ENCODE measurements around the gene PRKAB2. TPM values are rescaled to one million over a fixed set of nuclear protein-coding genes. Genes with fewer than 3 reads are reported as not detected.

Gene PRKAB2
- 10 to 100 TPM; 16.6 to 27.2 (median 20.2) TPM for total RNA-seq
- long read RNA-seq, donor 1, full-length matches to known transcripts, result 3 of 12 reads
- long read RNA-seq, donor 1, partial matches to known transcripts, result 2 of 12 reads
- long read RNA-seq, donor 1, other reads (novel, unspliced or antisense), result 7 of 12 reads
- long read RNA-seq, donor 2, partial matches to known transcripts, result 7 of 8 reads
- long read RNA-seq, donor 2, other reads (novel, unspliced or antisense), result 1 of 8 reads

GRCh38 chr1:147172168-147173016, at the start of gene PRKAB2:
TSS of gene PRKAB2 (minus strand) at chr1:147172470. CDS start at chr1:147172144, 326 bp downstream.
- DNase-seq, result peak; percentile 97 to 99 (median 97)
- intact Hi-C loops (cut with DNase I, micrococcal nuclease), result loop anchor here (2.0 to 5.0 kb wide), 2 partner anchors 70 kb away; partner anchors contain the start of gene CHD1L (in 2 of the 2)
- ATAC-seq, result peak; percentile 95

DNA sequence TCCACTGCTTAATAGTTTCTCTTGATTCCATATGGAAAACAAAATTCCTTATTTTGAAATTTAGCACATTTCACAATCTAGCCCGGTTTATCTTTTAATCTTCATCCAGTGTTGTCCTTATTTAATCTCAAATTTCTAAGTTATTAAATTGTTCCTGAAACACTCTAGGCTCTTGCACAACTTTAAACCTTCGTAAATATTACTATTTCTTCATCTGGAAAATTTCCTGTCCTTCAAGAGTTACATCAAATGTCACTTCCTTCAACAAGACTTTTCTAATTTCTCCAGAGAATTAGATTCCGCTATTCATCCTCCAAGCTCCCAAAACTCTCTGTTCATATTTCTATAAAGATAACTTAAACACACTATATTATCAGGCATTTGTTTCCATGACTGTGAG, 46.3 kb upstream of the PRKAB2 start:
- no peak for ATAC-seq
- Histone ChIP-seq H3K36me3 (ENCODE audit: low read depth) (no peaks in the 10 kb centered on the region), H3K4me3 (no peak overlapping the region), H3K4me1 (ENCODE audit: low read depth) (peaks cover 25% of the 10 kb centered on the region), H3K9me3 (no peaks in the 10 kb centered on the region)
- intact Hi-C loops (cut with DNase I, micrococcal nuclease), result no loop called here
- TF ChIP-seq CTCF (IDR thresholded peaks at IDR 0.05), result no peak
- DNase-seq, result no peak

More at GRCh38 chr1:147172168-147173016, at the start of gene PRKAB2:
- peak within 1 kb of the TSS; percentile 80 for H3K4me3 ChIP-seq
- TF ChIP-seq CTCF (IDR thresholded peaks at IDR 0.05), result peak; percentile 94
- peaks cover 41% of the 10 kb centered on the region for H3K4me1 ChIP-seq (ENCODE audit: low read depth)
- no peaks in the 10 kb centered on the region for H3K36me3 ChIP-seq (ENCODE audit: low read depth)
- no peaks in the 10 kb centered on the region for H3K9me3 ChIP-seq

DNA sequence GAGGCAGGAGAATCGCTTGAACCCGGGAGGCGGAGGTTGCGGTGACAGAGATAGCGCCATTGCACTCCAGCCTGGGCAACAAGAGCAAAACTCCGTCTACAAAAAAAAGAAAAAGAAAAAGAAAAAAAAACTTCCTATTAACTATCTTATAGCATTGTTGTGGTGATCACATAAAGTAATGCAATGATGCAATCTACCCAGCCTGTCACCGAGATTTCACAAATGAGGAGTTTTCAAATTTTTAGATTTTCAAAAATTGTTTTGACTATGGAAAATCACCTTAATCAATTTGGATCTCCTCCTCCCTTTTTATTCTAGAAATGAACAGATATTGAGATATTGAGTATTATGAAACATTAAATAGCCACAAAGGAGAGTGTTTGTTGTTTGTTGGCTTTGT, 44.9 kb upstream of the PRKAB2 start:
- H3K4me1 ChIP-seq (ENCODE audit: low read depth), result peaks cover 25% of the 10 kb centered on the region
- no peaks in the 10 kb centered on the region for H3K36me3 ChIP-seq (ENCODE audit: low read depth)
- no peaks in the 10 kb centered on the region for H3K9me3 ChIP-seq
- H3K4me3 ChIP-seq, result no peak overlapping the region
- ATAC-seq (no peak), DNase-seq (no peak)
- intact Hi-C loops (cut with DNase I, micrococcal nuclease), result no loop called here
- no peak for TF ChIP-seq CTCF (IDR thresholded peaks at IDR 0.05)

GRCh38 chr1:147216124-147216523, 43.9 kb upstream of the PRKAB2 start:
- DNase-seq (no peak), ATAC-seq (no peak)
- H3K36me3 ChIP-seq (ENCODE audit: low read depth), result no peaks in the 10 kb centered on the region
- H3K4me3 ChIP-seq, result no peak overlapping the region
- intact Hi-C loops (cut with DNase I, micrococcal nuclease), result no loop called here
- peaks cover 25% of the 10 kb centered on the region for H3K4me1 ChIP-seq (ENCODE audit: low read depth)
- TF ChIP-seq CTCF (IDR thresholded peaks at IDR 0.05), result no peak
- H3K9me3 ChIP-seq, result no peaks in the 10 kb centered on the region

DNA sequence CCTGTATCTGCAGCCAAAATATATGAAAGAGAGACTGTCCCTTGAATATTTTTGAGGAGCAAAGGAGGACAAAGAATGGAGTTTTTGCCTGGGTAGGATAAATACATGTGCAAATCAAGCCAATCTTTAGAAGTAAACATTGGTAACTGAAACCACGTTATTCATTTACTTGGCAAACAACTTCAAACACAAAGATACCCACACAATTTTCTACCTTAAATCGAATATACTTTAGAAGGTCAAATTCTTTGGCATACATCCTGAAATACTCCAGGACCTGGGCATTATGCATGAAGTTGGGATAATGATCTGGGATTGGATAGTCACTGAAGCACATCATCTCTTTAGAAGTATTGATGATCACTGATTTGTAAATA, 43.3 kb upstream of the PRKAB2 start:
- Histone ChIP-seq H3K9me3 (no peaks in the 10 kb centered on the region), H3K36me3 (ENCODE audit: low read depth) (no peaks in the 10 kb centered on the region), H3K4me1 (ENCODE audit: low read depth) (peaks cover 26% of the 10 kb centered on the region), H3K4me3 (no peak overlapping the region)
- DNase-seq, result no peak
- no peak for ATAC-seq
- intact Hi-C loops (cut with DNase I, micrococcal nuclease), result no loop called here
- TF ChIP-seq CTCF (IDR thresholded peaks at IDR 0.05), result no peak
